Measurements from ENCODE around the gene AFAP1.

The AFAP1 gene

DNA sequence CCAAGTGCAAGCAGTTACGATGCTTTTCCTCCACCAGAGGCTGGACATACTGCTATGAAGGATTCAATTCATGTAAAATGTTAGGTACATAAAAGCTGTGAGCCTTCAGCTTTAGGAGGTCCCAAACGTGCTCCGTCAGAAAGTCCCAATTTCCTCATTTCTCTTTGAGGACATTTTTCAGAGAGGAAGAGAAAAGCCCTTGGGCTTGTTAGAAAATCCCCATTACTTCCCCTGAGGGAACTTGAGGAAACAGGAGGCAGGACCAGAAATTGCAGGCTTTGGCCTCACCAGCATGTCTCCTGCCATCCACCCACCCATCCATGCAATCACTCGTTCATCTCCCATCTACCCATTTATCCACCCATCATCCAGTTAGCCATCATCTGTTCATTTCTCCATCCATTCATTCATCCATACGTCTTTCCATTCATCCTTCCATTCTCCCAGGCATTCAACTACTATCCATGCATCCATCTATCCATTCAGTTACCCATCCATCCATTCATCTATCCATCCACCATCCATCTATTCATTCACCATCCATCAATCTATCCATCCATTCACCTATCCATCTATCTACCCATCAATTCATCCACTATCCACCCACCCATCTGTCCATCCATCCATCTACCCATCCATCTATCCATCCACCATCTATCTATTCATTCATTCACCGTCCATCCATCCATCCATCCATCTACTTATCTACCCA lies 223.5 kb downstream of the AFAP1 start:
- no peak overlapping the region for H3K27ac ChIP-seq
- CTCF ChIA-PET, result interaction anchor here (0.6 kb wide), 1 partner anchor 1081 kb away, joined by 3 read pairs; no protein-coding TSS in a partner anchor
- TF ChIP-seq, protein P1, sequence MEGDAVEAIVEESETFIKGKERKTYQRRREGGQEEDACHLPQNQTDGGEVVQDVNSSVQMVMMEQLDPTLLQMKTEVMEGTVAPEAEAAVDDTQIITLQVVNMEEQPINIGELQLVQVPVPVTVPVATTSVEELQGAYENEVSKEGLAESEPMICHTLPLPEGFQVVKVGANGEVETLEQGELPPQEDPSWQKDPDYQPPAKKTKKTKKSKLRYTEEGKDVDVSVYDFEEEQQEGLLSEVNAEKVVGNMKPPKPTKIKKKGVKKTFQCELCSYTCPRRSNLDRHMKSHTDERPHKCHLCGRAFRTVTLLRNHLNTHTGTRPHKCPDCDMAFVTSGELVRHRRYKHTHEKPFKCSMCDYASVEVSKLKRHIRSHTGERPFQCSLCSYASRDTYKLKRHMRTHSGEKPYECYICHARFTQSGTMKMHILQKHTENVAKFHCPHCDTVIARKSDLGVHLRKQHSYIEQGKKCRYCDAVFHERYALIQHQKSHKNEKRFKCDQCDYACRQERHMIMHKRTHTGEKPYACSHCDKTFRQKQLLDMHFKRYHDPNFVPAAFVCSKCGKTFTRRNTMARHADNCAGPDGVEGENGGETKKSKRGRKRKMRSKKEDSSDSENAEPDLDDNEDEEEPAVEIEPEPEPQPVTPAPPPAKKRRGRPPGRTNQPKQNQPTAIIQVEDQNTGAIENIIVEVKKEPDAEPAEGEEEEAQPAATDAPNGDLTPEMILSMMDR (conservative IDR thresholded peaks at IDR 0.05; ENCODE audit: low read depth), result no peak
- no peak for DNase-seq (ENCODE audit: low spot score)
- POLR2A ChIA-PET (ENCODE audit: low non-redundant PET), result no interaction called here

DNA sequence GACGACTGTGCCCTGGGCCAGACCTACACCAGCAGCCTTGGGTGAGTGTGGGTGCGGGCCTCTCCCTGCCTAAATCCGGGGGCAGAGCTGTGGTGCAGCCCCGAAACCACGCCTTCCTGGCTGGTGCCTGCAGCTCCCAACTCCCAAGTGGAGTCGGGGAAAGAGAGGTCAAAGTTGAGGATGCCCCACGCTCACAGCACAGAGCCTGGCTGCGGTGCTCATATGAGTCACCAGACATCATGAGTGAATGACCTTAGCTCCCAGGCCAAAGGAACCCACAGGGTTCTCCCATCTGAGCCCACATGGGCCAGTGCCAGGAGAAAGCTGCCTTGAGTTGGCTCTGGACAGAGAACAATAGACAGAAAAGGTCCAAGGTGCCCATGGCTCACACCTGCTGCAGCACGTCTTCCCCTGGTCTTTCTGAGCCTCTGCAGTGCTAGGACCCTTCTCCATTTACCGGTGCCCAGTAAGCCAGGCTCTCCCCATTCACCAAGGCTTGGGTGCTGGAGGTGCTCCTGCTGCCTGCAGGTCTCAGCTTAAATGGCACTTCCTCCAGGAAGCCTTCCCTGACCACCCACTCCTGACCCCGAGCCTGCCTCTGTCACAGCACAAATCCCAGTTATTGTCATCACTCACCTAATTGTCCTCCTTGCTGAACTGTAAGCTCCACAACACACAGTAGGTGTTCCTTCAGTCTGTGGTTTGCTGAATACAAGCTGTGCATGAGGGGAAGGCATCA lies 224.2 kb downstream of the AFAP1 start:
- CTCF ChIA-PET, result interaction anchor here (0.7 kb wide), 1 partner anchor 419 kb away, joined by 3 read pairs; no protein-coding TSS in a partner anchor
- no peak overlapping the region for H3K27ac ChIP-seq
- POLR2A ChIA-PET (ENCODE audit: low non-redundant PET), result no interaction called here
- TF ChIP-seq, protein P1 (conservative IDR thresholded peaks at IDR 0.05; ENCODE audit: low read depth), result no peak
- DNase-seq (ENCODE audit: low spot score), result no peak

DNA sequence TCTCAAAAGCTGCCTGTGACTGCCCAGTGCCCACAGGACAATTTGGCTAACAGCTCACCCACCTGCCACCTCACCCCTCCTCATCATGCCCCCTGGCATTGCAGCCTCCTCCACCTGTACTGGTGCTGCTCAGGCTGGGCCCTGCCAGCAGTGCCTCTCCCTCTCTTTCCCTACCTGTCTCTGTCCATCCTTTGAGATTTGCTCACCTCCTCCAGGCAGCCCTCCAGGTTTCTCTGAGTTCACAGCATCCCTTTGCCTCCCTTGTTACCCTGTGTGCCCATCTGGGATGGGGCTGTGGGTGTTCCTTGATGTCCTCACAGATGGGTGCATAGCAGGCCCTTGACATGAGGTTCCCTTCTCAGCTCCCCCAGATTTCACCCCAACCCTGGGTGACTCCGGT lies 224.9 kb downstream of the AFAP1 start:
- DNase-seq (ENCODE audit: low spot score), result no peak
- ChIA-PET POLR2A (ENCODE audit: low non-redundant PET) (no interaction called here), CTCF (interaction anchor here (0.7 kb wide), 1 partner anchor 419 kb away, joined by 3 read pairs; no protein-coding TSS in a partner anchor)
- TF ChIP-seq, protein P1 (conservative IDR thresholded peaks at IDR 0.05; ENCODE audit: low read depth), result no peak
- no peak overlapping the region for H3K27ac ChIP-seq

DNA sequence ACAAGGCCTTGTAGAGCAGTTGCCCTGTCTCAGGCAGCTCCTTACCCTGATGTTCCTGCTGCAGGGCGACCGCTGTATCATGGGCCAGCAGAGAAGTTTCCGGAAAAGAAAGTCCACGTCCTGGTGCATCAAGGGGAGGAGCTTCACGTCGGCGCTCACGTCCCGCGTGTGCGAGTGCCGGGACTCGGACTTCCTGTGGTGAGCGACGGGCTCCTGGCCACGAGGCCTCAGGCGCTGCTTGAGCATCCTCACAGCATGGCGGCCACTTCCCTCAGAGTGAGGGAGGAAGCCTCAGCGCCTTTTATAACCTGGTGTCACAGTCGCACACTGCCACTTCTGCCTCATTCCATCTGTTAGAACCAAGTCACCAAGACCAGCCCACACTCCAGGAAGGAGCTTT lies 225.5 kb downstream of the AFAP1 start:
- DNase-seq (ENCODE audit: low spot score), result no peak
- H3K27ac ChIP-seq, result no peak overlapping the region
- ChIA-PET POLR2A (ENCODE audit: low non-redundant PET) (no interaction called here), CTCF (interaction anchor here (0.5 to 0.7 kb wide), 2 partner anchors 547 to 878 kb away, joined by 3 to 5 read pairs; no protein-coding TSS in a partner anchor)
- TF ChIP-seq, protein P1 (conservative IDR thresholded peaks at IDR 0.05; ENCODE audit: low read depth), result no peak

DNA sequence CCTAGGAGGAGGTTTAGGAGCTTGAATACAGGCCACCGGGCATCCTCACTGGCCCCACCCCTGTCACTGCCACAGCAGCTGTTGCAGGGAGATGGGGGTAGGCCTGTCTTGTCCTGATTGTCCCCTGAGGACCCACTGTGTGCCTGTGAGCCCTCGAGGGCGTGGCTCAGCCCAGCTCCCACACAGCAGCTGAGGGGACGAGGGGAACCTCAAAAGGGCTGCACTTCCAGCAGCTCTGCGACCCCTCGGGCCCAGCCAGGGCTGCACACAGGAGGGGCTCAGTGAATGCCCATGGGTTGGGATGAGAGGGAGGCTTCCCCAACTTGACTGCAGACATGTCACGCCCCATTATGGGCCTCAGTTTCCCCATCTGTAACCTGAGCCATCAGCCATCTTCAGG lies 225.9 kb downstream of the AFAP1 start:
- no peak for DNase-seq (ENCODE audit: low spot score)
- H3K27ac ChIP-seq, result no peak overlapping the region
- TF ChIP-seq, protein P1 (conservative IDR thresholded peaks at IDR 0.05; ENCODE audit: low read depth), result no peak
- ChIA-PET POLR2A (ENCODE audit: low non-redundant PET) (no interaction called here), CTCF (interaction anchor here (0.5 to 0.7 kb wide), 2 partner anchors 546 to 878 kb away, joined by 3 to 5 read pairs; no protein-coding TSS in a partner anchor)

DNA sequence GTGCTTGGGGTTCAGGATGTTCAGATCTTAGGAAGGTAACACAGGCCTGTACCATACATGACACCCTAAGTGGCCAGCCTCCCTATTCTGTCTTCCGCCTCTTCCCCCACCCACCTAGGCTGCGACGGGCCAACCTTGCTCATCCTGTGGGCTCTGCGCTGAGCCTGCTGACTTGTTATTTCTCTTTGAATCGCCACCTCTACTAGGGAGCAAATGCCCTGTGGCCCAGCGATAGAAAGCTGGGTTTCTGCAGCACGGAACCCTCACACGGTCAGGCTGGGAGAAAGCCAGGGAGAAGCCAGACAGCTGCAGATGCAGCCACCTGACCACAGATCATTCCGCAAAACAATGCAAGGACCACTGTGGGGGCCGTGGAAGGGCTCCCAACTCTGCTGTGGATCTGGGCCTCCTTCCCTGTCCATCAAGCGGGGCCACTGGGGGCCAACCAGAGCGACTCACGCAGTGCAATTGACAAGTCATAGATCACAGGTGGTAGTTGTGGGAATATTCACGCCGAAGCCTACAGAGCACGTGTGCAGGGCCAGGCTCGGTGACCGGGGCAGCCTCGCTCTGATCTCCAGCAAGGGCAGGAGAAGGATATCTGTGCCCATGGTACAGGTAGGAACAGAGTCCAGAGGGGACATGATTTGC lies 227.5 kb downstream of the AFAP1 start:
- ChIA-PET CTCF (no interaction called here), POLR2A (ENCODE audit: low non-redundant PET) (no interaction called here)
- no peak overlapping the region for H3K27ac ChIP-seq
- TF ChIP-seq, protein P1 (conservative IDR thresholded peaks at IDR 0.05; ENCODE audit: low read depth), result no peak
- DNase-seq (ENCODE audit: low spot score), result no peak

Measured in RWPE1 (cell line).